ENCODE measurements around the gene DNM2.

- no peak for TF ChIP-seq POLR2AphosphoS5 (IDR thresholded peaks at IDR 0.05; ENCODE audit: borderline replicate concordance, low read depth, low read length)
- no peak for TF ChIP-seq EZH2 (IDR thresholded peaks at IDR 0.05)
Observed at GRCh38 chr19:10855879-10856522, 138.1 kb downstream of the DNM2 start.
